ENCODE data around the gene SLC26A8. TPM values are rescaled to one million over a fixed set of nuclear protein-coding genes. Genes with fewer than 3 reads are reported as not detected.

Gene SLC26A8
- total and polyA plus RNA-seq, 4 donors: 0.20 to 1.1 (median 0.48) TPM

DNA sequence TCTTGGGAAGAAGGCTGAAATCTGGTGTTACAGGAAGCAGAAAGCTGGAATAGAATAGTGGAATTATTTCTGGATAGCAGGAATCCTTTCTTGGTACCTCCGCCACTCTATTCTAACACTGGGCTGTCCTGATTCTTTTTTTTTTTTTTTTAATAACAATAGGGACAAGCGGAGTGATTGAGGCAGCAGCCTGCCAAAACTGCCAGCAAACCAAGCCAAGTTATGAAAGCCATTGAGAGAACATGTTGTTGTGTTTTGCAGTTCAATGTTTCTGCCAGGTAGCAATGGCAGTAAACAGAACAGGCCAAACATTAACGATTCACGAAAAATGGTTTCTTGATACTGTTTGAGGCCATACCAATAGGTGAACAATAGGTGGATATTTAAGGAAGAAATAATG lies 47.1 kb downstream of the SLC26A8 start:
- 75 to 91% methylated on average over 4 of the region's 4 CpGs for WGBS, 2 donors
- H3K4me3 ChIP-seq: no peak overlapping the region
- ATAC-seq (ENCODE audit: insufficient read depth, low FRiP score) (no peak), DNase-seq (no peak)
- TF ChIP-seq, protein P1, sequence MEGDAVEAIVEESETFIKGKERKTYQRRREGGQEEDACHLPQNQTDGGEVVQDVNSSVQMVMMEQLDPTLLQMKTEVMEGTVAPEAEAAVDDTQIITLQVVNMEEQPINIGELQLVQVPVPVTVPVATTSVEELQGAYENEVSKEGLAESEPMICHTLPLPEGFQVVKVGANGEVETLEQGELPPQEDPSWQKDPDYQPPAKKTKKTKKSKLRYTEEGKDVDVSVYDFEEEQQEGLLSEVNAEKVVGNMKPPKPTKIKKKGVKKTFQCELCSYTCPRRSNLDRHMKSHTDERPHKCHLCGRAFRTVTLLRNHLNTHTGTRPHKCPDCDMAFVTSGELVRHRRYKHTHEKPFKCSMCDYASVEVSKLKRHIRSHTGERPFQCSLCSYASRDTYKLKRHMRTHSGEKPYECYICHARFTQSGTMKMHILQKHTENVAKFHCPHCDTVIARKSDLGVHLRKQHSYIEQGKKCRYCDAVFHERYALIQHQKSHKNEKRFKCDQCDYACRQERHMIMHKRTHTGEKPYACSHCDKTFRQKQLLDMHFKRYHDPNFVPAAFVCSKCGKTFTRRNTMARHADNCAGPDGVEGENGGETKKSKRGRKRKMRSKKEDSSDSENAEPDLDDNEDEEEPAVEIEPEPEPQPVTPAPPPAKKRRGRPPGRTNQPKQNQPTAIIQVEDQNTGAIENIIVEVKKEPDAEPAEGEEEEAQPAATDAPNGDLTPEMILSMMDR (IDR thresholded peaks at IDR 0.05; ENCODE audit: control extremely low read depth, extremely low read depth): no peak
- no peaks in the 10 kb centered on the region for H3K9me3 ChIP-seq (ENCODE audit: control insufficient read depth in 4 of 4, insufficient read depth in 3 of 4, low read length in 3 of 4)
- no peak overlapping the region for H3K27ac ChIP-seq (ENCODE audit: low read depth in 1 of 2, low read length in 1 of 2)
- H3K4me1 ChIP-seq (ENCODE audit: control insufficient read depth in 5 of 5, insufficient read depth in 5 of 5, low read length in 5 of 5): peaks cover 0 to 4% (median 0%) of the 10 kb centered on the region in 5 donors
- H3K9ac ChIP-seq (ENCODE audit: insufficient read depth in 1 of 2, low read length in 2 of 2): no peak overlapping the region
- H3K36me3 ChIP-seq (ENCODE audit: control insufficient read depth in 4 of 4, insufficient read depth in 4 of 4, low read length in 4 of 4): no peaks in the 10 kb centered on the region
- H3K27me3 ChIP-seq (ENCODE audit: control insufficient read depth in 3 of 3, insufficient read depth in 3 of 3, low read length in 2 of 3): no peaks in the 10 kb centered on the region

GRCh38 chr6:35973670-35974222 lies 50.7 kb downstream of the SLC26A8 start:
- no peaks in the 10 kb centered on the region for H3K27me3 ChIP-seq (ENCODE audit: control insufficient read depth in 3 of 3, insufficient read depth in 3 of 3, low read length in 2 of 3)
- no peaks in the 10 kb centered on the region for H3K9me3 ChIP-seq (ENCODE audit: control insufficient read depth in 4 of 4, insufficient read depth in 3 of 4, low read length in 3 of 4)
- no peaks in the 10 kb centered on the region for H3K36me3 ChIP-seq (ENCODE audit: control insufficient read depth in 4 of 4, insufficient read depth in 4 of 4, low read length in 4 of 4)
- no peak for ATAC-seq (ENCODE audit: insufficient read depth, low FRiP score)
- H3K27ac ChIP-seq (ENCODE audit: low read depth in 1 of 2, low read length in 1 of 2): no peak overlapping the region
- H3K4me3 ChIP-seq: no peak overlapping the region
- no peak overlapping the region for H3K9ac ChIP-seq (ENCODE audit: insufficient read depth in 1 of 2, low read length in 2 of 2)
- H3K4me1 ChIP-seq (ENCODE audit: control insufficient read depth in 5 of 5, insufficient read depth in 5 of 5, low read length in 5 of 5): peaks cover 0 to 6% (median 0%) of the 10 kb centered on the region in 5 donors
- TF ChIP-seq, protein P1 (IDR thresholded peaks at IDR 0.05; ENCODE audit: control extremely low read depth, extremely low read depth): no peak
- no peak for DNase-seq
- 82 to 93% methylated on average over 9 of the region's 9 CpGs for whole genome bisulfite sequencing, 2 donors

GRCh38 chr6:35972471-35973367 lies 51.7 kb downstream of the SLC26A8 start:
- TF ChIP-seq, protein P1 (IDR thresholded peaks at IDR 0.05; ENCODE audit: control extremely low read depth, extremely low read depth): no peak
- Histone ChIP-seq H3K27me3 (ENCODE audit: control insufficient read depth in 3 of 3, insufficient read depth in 3 of 3, low read length in 2 of 3) (no peaks in the 10 kb centered on the region), H3K36me3 (ENCODE audit: control insufficient read depth in 4 of 4, insufficient read depth in 4 of 4, low read length in 4 of 4) (no peaks in the 10 kb centered on the region), H3K4me3 (peak overlapping the region; percentile 24), H3K9me3 (ENCODE audit: control insufficient read depth in 4 of 4, insufficient read depth in 3 of 4, low read length in 3 of 4) (no peaks in the 10 kb centered on the region), H3K27ac (ENCODE audit: low read depth in 1 of 2, low read length in 1 of 2) (no peak overlapping the region), H3K9ac (ENCODE audit: insufficient read depth in 1 of 2, low read length in 2 of 2) (no peak overlapping the region), H3K4me1 (ENCODE audit: control insufficient read depth in 5 of 5, insufficient read depth in 5 of 5, low read length in 5 of 5) (peaks cover 0 to 6% (median 0%) of the 10 kb centered on the region in 5 donors)
- ATAC-seq (ENCODE audit: insufficient read depth, low FRiP score): no peak
- DNase-seq: peak; percentile 28 to 61 (median 33)
- 79 to 85% methylated on average over 7 of the region's 7 CpGs for WGBS, 2 donors

All from lung (tissue), 12 donors.